NCI-H2107 (cell line): ENCODE measurements around the gene ZNF283.
"Not testable (repeated sequence)": the region's sequence is repeated elsewhere in the genome, so short reads cannot be mapped to it uniquely, and the experiment has no call there.

ENCODE experiments used
- DNase-seq: peaks from one replicate; lab custom pipeline; 2025; lab: John Stamatoyannopoulos, UW

ZNF283 gene

DNA sequence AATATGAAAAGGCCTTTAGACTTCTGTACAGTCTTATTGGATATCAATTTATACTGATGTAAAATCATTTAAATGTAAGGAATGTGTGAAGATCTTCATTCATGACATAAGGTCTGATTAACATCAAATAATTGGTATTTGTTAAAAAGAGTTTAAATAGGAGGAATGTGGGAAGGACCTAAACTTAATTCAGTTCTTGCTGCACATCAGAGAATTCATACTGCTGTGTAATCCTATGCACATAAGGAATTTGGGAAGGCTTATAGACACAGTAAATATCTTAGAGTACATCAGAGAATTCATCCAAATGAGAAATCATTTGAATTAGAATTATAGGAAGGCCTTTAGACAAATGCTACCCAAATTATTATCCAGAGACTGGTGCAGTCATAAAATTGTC is 21.7 kb downstream of the ZNF283 start:
- no peak for DNase-seq

- DNase-seq, result no peak
These were observed 31.1 kb downstream of the ZNF283 start for GRCh38 chr19:43858174-43858573.

DNA sequence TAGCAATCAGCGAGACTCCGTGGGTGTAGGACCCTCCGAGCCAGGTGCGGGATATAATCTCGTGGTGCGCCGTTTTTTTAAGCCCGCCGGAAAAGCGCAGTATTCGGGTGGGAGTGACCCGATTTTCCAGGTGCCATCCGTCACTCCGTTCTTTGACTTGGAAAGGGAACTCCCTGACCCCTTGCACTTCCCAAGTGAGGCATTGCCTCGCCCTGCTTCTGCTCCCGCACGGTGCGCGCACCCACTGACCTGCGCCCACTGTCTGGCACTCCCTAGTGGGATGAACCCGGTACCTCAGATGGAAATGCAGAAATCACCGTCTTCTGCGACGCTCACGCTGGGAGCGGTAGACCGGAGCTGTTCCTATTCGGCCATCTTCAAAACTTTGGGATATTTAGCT is 39.8 kb downstream of the ZNF283 start:
- DNase-seq, result not testable (repeated sequence)

DNA sequence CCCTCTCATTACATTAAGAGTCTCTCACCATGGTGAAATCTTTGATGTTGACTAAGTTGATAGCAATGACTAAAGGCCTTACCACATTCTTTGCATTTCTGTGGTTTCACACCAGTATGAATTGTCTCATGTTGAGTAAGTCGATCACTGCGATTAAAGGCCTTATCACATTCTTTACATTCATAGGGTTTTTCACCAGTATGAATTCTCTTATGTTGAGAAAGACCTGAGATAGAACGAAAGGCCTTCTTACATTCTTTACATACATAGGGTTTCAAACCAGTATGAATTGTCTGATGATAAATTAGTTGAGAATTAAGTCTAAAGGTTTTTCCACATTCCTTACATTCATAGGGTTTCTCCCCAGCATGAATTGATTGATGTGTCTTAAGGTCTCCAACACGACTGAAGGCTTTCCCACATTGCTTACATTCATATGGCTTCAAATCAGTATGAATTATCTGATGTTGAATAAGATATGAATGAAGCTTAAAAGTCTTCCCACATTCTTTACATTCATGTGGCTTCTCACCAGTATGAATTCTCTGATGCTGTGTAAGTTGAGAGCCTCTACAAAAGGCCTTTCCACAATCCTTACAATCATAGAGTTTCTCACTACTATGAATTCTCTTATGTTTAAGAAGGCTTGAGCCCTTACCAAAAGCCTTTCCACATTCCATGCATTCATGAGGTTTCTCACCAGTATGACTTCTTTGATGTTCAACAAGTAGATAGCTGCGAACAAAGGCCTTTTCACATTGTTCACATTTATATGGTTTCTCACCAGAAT is 45.6 kb downstream of the ZNF283 start:
- no peak for DNase-seq

DNA sequence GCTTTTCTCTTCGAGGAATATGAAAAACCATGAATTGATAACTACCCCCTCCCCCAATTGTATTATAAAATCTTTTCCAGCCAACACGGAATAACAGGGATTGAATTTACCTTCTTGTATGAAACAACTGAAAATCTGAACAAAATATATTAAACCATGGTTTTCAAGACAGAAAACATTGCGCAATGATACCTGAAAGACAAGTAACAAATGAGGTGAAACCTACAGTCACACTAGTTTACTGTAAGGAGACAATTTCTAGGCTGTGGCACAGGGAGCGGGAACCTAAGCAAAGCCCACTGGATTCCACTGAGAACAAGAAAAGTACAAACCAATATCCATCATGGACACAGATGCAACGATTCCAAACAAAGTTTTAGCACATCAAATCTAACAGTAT is 53.4 kb downstream of the ZNF283 start:
- no peak for DNase-seq

DNA sequence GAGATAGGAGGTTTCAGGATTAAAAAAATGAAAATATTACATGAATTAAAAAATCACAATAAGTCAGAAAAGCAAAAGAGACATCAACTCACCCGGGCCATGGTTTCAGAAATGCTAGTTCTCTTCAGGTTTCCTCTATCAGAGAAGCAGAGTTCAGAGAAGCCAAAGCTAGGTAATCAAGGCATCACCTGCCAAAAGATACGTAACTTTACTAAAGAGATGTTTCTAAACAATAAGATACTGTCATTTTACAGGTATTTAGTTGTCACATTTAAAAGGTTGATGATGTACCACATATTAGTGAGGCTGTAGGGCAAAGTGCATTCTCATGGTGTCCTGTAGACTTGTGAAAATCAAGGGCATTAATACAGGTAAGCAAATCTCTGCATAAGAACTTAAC is 56.7 kb downstream of the ZNF283 start, which contains the start of gene ZNF404:
TSS of gene ZNF404 (minus strand) at position 101 of the 400 bp plus-strand sequence.
- no peak for DNase-seq

GRCh38 chr19:43895727-43896308 is 68.7 kb downstream of the ZNF283 start:
- DNase-seq, result no peak
